PC-3 (cell line): ENCODE results near the gene SART3. TPM values are rescaled to one million over a fixed set of nuclear protein-coding genes. Genes with fewer than 3 reads are reported as not detected.

Experiments used
- ATAC-seq: fragments of 200-7000 bp; cut with Tn5 transposase; 2 replicates; pipeline ENCODE4 v1.9.1; 2020; ENCODE audit warnings: mild to moderate bottlenecking, moderate library complexity
- BruUV-seq: library from RNA; stranded (reverse); fragments of 400-500 nt; replicated peaks from 2 replicates; lab custom pipeline; 2021; lab: Mats Ljungman, UMichigan
- CTCF ChIA-PET: fragments of 300-600 bp; sonication (Branson Sonifier 250); formaldehyde crosslinking; loops from one replicate; lab custom pipeline; 2022; ENCODE audit warnings: antibody characterized with exemption; lab: Charles Lee
- POLR2A ChIA-PET: fragments of 300-600 bp; sonication (Branson Sonifier 250); formaldehyde crosslinking; loops from one replicate; lab custom pipeline; 2022; ENCODE audit warnings: antibody characterized with exemption; ENCODE audit not compliant: unreplicated experiment; lab: Charles Lee
- DNase-seq: peaks from one replicate; pipeline ENCODE4 v3.0.0-alpha.2; 2015
- H2AFZ ChIP-seq: fragments of 300-600 bp; sonication (generic); 2 replicates; pipeline ENCODE4 v1.6.0; 2016; ENCODE audit warnings: antibody characterized with exemption, low read length
- H3F3A ChIP-seq: fragments of 300-600 bp; sonication (generic); one replicate; pipeline ENCODE4 v1.6.0; 2017; ENCODE audit warnings: antibody characterized with exemption, low read length, control low read depth, mild to moderate bottlenecking; ENCODE audit not compliant: unreplicated experiment
- H3K27ac ChIP-seq: fragments of 300-600 bp; sonication (generic); 2 replicates; pipeline ENCODE4 v1.5.1; 2016; ENCODE audit warnings: mild to moderate bottlenecking, low read length
- H3K27me3 ChIP-seq: fragments of 300-600 bp; sonication (generic); 2 replicates; pipeline ENCODE4 v1.6.1; 2016; ENCODE audit warnings: low read length, mixed read lengths
- H3K36me3 ChIP-seq: fragments of 300-600 bp; sonication (generic); 2 replicates; pipeline ENCODE4 v1.6.1; 2016; ENCODE audit warnings: low read depth, mixed run types, low read length, mixed read lengths
- H3K4me1 ChIP-seq: fragments of 300-600 bp; sonication (generic); 2 replicates; pipeline ENCODE4 v1.5.1; 2016; ENCODE audit warnings: low read length; ENCODE audit not compliant: insufficient read depth
- H3K4me2 ChIP-seq: fragments of 300-600 bp; sonication (generic); 2 replicates; pipeline ENCODE4 v1.6.0; 2016; ENCODE audit warnings: low read length
- H3K4me3 ChIP-seq: fragments of 300-600 bp; sonication (generic); 2 replicates; pipeline ENCODE4 v1.5.1; 2016; ENCODE audit warnings: mild to moderate bottlenecking, low read length, mixed read lengths
- H3K79me2 ChIP-seq: fragments of 300-600 bp; sonication (generic); 2 replicates; pipeline ENCODE4 v1.6.1; 2017; ENCODE audit warnings: low read length, mixed read lengths
- H3K9ac ChIP-seq: fragments of 300-600 bp; sonication (generic); 2 replicates; pipeline ENCODE4 v1.6.0; 2016; ENCODE audit warnings: mild to moderate bottlenecking, low read length
- H3K9me2 ChIP-seq: fragments of 300-600 bp; sonication (generic); replicated peaks from 2 replicates; pipeline ENCODE4 v1.6.1; 2016; ENCODE audit warnings: mixed run types, low read length, mixed read lengths
- H3K9me3 ChIP-seq: fragments of 300-600 bp; sonication (generic); 2 replicates; pipeline ENCODE4 v1.6.1; 2016; ENCODE audit warnings: low read length, mixed read lengths
- H4K20me1 ChIP-seq: fragments of 300-600 bp; sonication (generic); 2 replicates; pipeline ENCODE4 v1.6.1; 2016; ENCODE audit warnings: low read length, mixed read lengths
- EZH2 ChIP-seq: fragments of 300-600 bp; sonication (generic); IDR thresholded peaks from one replicate; pipeline ENCODE4 v1.6.1; 2017; ENCODE audit warnings: antibody characterized with exemption, mild to moderate bottlenecking, low read length; ENCODE audit not compliant: unreplicated experiment
- EZH2phosphoT487 ChIP-seq: fragments of 300-600 bp; sonication (generic); IDR thresholded peaks from 2 replicates; pipeline ENCODE4 v1.6.1; 2018; ENCODE audit warnings: mild to moderate bottlenecking, antibody characterized with exemption, low read length, borderline replicate concordance
- intact Hi-C: fragments of 100-400 bp; cut with micrococcal nuclease; formaldehyde crosslinking; loops from 2 replicates; pipeline ENCODE4 v1.9.0; 2023
- total RNA-seq: library from RNA; depleted of rRNA; stranded (reverse); fragments of >200 nt; gene quantifications from 2 replicates; pipeline ENCODE4 v1.2.3, GENCODE V29; 2014
- TF ChIP-seq, protein P1 (sequence below): fragments of 300-600 bp; sonication (generic); conservative IDR thresholded peaks from 2 replicates; pipeline ENCODE4 v1.5.1; 2017; ENCODE audit warnings: antibody characterized with exemption, low read depth, mild to moderate bottlenecking, low read length

Gene SART3
- total RNA-seq, 1 experiment from 2014 or later: 165 TPM

DNA sequence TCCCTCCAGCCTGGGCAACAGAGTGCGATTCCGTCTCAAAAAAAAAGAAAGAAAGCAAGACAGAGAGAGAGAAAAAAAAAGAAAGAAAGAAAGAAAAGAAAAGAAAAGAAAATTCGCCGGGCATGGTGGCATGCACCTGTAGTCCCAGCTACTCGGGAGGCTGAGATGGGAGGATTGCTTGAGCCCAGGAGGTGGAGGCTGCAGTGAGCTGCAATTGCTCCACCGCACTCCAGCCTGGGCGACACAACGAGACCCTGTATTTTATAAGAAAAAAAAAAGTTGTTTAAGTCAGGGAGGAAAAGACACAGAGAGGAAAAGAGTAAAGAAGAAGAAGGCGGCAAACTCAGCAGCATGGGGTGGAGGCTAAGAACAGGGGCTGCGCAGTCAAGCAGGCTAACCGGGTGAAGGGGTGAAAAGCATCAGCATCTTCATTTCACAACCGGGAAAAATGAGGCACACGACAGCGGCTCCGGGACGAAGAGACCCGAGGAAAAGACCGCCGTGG is 46.5 kb downstream of the SART3 start:
- no peaks in the 10 kb centered on the region for H3F3A ChIP-seq
- H3K9me3 ChIP-seq: no peaks in the 10 kb centered on the region
- CTCF ChIA-PET: interaction anchor here (0.7 kb wide), 1 partner anchor 871 kb away, joined by 3 read pairs; no protein-coding TSS in a partner anchor
- peak overlapping the region; percentile 5; the same call in 1 of the 2 replicates for H3K9ac ChIP-seq
- H3K4me1 ChIP-seq: peaks cover 11% of the 10 kb centered on the region; the same call in 1 of the 2 replicates
- TF ChIP-seq EZH2phosphoT487 (no peak), EZH2 (no peak)
- TF ChIP-seq, protein P1, sequence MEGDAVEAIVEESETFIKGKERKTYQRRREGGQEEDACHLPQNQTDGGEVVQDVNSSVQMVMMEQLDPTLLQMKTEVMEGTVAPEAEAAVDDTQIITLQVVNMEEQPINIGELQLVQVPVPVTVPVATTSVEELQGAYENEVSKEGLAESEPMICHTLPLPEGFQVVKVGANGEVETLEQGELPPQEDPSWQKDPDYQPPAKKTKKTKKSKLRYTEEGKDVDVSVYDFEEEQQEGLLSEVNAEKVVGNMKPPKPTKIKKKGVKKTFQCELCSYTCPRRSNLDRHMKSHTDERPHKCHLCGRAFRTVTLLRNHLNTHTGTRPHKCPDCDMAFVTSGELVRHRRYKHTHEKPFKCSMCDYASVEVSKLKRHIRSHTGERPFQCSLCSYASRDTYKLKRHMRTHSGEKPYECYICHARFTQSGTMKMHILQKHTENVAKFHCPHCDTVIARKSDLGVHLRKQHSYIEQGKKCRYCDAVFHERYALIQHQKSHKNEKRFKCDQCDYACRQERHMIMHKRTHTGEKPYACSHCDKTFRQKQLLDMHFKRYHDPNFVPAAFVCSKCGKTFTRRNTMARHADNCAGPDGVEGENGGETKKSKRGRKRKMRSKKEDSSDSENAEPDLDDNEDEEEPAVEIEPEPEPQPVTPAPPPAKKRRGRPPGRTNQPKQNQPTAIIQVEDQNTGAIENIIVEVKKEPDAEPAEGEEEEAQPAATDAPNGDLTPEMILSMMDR: no peak
- no peak overlapping the region for H3K27ac ChIP-seq
- H3K4me2 ChIP-seq: peak overlapping the region; percentile 81
- TSS peak; percentile 39 for BruUV-seq
- intact Hi-C loops: loop anchor here (2.0 to 10.0 kb wide), 4 partner anchors 32 to 830 kb away; partner anchors contain the start of gene PWP1
- peaks cover 17% of the 10 kb centered on the region; the same call in 1 of the 2 replicates for H3K36me3 ChIP-seq
- H2AFZ ChIP-seq: peak overlapping the region; percentile 85
- POLR2A ChIA-PET: interaction anchor here (0.6 to 0.9 kb wide), 2 partner anchors 32 to 33 kb away, joined by 4 read pairs; no protein-coding TSS in a partner anchor
- ATAC-seq (peak; percentile 6), DNase-seq (no peak)
- H4K20me1 ChIP-seq: peaks cover 3% of the 10 kb centered on the region; the same call in 1 of the 2 replicates
- peaks cover 11% of the 10 kb centered on the region for H3K79me2 ChIP-seq
- H3K27me3 ChIP-seq: no peaks in the 10 kb centered on the region
- no peaks in the 10 kb centered on the region for H3K9me2 ChIP-seq
- peak overlapping the region; percentile 90 for H3K4me3 ChIP-seq

DNA sequence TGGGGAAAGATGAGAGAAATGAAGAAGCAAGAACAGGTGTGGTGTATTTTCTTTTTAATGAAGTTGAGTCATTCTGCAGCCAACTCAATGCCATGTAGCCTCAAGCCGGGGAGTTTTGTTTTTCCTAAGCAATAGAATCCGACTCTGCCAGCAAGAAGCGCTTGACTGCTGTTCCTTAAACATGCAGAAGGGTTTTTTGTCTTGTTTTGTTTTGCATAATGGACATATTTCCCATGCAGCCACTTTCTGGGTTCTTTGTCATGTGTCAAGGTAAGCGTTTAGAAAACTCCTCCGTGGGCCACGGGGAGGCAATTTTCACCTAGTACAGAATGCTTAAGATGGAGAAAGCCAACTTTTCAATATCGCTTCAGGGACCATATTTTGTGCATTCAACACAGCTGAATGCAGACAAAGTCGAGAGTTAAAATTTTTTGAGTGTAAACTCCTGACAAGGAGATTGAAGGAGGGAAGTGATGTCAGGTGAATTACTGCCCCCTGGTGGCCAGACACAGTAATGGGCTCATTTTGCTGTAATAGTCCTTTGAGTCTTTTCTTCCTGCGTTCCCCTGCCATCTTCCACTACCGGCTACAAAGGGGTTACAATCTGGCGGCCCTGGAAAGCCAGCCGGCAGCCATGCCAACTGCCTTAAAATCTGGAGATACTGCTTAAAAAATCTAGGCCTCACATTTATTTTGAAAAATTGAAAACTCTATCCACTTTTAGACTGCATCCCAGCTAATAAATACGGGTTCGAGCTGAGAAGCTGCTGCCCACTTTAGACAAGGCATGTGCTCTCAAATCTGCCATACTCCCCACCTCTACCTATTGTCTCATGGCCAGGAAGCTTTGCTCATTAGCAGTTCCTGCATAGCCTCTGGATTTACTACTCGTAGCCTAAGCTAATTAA is 49.1 kb downstream of the SART3 start:
- Histone ChIP-seq H2AFZ (peak overlapping the region; percentile 20), H3K9ac (no peak overlapping the region), H3K4me2 (peak overlapping the region; percentile 45), H4K20me1 (no peaks in the 10 kb centered on the region), H3K27ac (no peak overlapping the region), H3K27me3 (no peaks in the 10 kb centered on the region), H3K36me3 (no peaks in the 10 kb centered on the region), H3K79me2 (peaks cover 11% of the 10 kb centered on the region), H3K4me3 (peak overlapping the region; percentile 6; the same call in 1 of the 2 replicates), H3K9me3 (no peaks in the 10 kb centered on the region), H3K9me2 (no peaks in the 10 kb centered on the region), H3F3A (no peaks in the 10 kb centered on the region), H3K4me1 (peaks cover 15% of the 10 kb centered on the region; the same call in 1 of the 2 replicates)
- intact Hi-C loops: loop anchor here (1.0 to 10.0 kb wide), 6 partner anchors 175 to 827 kb away; partner anchors contain the start of gene PWP1
- TF ChIP-seq, protein P1: peak; percentile 96
- TF ChIP-seq EZH2phosphoT487: no peak
- CTCF ChIA-PET: interaction anchor here (0.5 to 1.0 kb wide), 5 partner anchors 27 to 836 kb away, joined by 3 to 8 read pairs (median 3); no protein-coding TSS in a partner anchor
- POLR2A ChIA-PET: interaction anchor here (0.7 kb wide), 1 partner anchor 941 kb away, joined by 4 read pairs; no protein-coding TSS in a partner anchor
- ATAC-seq (no peak), DNase-seq (peak; percentile 85)
- no TSS peak for BruUV-seq
